Stimulated activated CD8-positive, alpha-beta memory T cell treated with anti-CD3 and anti-CD28 coated beads, Interleukin-7, amount 100 ng/mL, for 48 hours (primary cell): ENCODE measurements around the gene SHOC2.

Experiments
- DNase-seq, 2 donors: peaks; one replicate each; pipeline ENCODE4 v3.0.0-alpha.2; 2020; ENCODE audit warnings: low read depth in 1 of 2; ENCODE audit errors: extremely low read depth in 1 of 2

Gene SHOC2

GRCh38 chr10:110979611-110980010 lies 60.2 kb downstream of the SHOC2 start:
- DNase-seq, result no peak

GRCh38 chr10:110980807-110981206 lies 61.4 kb downstream of the SHOC2 start:
- DNase-seq, result no peak

DNA sequence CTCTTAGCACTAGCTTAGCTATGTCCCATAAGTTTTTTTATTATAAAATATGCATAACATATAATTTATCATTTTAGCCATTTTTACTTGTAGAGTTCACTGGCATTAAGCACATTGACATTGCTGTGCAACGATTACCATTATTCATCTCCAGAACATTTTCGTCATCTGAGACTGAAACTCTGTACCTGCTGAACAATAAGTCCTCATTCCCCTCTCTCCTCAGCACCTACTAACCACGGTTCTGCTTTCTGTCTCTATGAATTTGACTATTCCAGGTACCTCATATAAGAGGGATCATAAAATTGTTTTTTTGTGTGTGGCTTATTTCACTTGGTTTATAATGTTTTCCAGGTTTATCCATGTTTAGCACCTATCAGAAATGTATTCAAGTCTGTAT lies 64.1 kb downstream of the SHOC2 start:
- no peak for DNase-seq

GRCh38 chr10:110985497-110986275 lies 66.3 kb downstream of the SHOC2 start:
- DNase-seq, result no peak

DNA sequence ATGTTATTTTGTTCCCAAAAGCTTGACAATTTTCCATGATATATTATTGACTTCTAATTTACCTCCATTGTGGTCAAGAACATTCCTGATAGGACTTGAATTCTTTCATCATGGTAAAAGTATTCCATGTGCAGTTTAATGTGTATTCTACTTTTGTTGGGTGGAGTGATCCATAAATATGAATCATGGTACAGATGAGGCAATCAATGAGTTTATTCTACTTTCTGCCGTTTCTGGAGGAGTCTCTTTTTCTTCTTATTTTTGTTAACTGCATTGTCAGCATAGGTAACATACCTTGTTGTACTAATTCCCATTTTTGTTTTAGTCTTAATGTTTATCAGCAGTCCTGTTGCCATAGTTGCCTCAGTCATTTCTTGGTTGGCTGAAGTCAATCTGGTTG lies 69.6 kb downstream of the SHOC2 start:
- no peak for DNase-seq

- no peak for DNase-seq
Measured at GRCh38 chr10:110992006-110992800, 72.8 kb downstream of the SHOC2 start.

DNA sequence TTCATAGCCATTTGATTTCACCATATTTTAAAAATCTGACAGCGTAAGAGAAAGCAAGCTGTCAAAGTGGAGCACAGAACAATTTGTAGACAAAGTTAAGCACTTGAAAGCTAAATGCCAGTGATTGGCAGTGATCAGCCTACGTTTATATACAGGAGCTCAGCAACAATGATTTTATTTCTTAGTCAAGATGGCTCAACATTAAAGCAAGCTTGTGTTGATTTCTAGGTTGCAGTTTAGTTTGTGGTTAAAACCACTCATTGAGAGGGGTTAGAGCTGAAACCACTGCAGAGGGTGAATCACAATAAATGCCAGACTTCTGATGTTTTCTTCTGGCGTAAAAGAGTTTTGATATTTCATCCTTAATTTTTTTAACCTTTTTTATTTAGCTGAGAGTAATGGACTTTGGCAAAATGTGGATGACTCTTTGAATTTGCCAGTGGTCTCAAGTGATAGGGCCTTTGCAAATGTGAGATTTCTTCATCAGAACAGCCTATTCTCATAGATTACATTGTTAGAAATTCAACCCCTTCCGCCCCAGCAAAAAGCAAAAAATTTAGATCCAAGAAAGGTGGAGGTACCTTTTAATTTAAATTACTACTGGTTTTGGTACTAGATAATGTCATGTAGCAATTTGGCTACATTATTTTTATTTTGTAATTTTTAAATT lies 73.8 kb downstream of the SHOC2 start:
- no peak for DNase-seq

DNA sequence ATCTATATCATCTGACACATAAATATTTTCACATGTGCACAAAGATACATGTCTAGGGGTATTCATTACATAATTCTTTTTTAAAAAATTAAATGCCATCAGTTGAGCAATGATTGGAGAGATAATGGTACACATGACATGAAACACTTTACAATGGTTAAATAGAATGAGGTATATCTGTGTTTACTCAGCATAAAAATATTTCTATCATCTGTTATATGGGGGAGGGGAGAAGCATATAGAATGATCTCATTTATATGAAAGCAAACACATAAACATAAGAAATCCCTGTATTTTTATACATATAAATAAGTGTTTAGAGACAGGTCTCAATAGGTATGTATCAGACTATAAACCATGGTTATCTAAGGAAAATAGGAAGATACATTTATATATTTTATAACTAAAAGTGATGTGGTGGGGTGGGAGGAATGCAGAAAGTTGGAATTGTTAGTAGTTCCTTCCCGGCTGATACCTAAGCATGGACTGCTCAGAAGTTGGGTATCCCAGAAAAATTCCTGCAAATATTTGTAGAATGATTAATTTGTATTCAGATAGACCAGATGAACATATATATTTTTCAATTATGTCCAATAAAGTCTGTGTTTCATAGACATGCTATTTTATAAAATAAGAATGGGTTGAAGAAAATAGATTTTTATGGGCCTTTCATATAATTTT lies 75.1 kb downstream of the SHOC2 start:
- DNase-seq, result no peak

DNA sequence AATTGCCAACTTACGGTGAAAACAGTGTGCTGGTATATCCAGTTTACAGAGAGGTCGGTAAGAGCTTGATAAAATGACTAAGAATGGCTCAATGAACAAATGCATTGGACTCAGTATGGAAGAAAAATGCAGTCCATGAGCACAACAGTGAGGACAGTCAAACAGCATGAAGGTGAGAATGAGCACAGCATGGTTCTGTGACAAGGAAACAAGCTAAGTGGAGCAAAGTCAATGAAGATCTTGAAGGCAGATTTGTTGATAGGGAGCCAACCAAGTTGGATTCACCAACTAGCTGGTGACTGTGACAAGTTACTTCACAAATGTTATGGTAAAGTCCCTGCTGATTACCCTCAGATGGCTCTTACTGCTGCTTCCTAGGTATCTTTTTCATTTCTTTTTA lies 75.9 kb downstream of the SHOC2 start:
- DNase-seq, result no peak

GRCh38 chr10:110996256-110996655 lies 76.9 kb downstream of the SHOC2 start:
- DNase-seq, result no peak

DNA sequence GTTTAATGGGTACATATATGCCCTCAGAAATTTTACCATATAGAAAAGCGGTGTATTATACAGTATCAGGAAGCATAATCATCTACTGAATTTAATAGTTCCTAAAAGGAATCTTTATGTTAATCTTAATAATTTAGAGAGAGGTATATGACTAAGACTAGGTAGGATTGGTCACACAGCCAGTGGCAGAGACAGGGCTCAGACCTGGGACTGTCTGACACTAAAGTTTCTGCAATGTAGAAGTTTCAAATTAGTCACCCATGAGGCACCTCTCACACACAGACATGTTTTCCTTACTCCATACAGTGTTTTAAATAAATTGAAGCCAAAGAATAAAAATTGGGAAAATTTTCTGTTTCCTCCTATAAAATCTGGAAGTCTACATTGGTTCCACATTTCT lies 84.6 kb downstream of the SHOC2 start:
- DNase-seq, result no peak

DNA sequence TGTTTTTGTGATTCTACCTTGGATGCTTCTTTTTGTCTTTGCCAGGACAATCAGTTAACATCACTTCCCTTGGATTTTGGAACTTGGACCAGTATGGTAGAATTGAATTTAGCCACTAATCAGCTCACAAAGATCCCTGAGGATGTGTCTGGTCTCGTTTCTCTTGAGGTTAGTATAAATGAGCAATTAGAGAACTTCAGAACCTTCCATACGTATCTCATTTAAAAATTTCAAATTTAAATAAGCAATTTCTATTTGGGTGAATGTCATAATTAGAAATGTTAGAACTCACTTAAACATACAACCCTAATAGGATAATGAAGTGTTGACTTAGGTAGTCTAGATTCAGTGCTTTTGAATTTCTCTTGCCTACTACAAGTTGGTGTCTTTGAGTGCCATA lies 88.1 kb downstream of the SHOC2 start:
- no peak for DNase-seq

- no peak for DNase-seq
Measured at GRCh38 chr10:111015181-111015580, 95.8 kb downstream of the SHOC2 start.

- DNase-seq, result no peak
Measured at GRCh38 chr10:111017098-111017497, 97.7 kb downstream of the SHOC2 start.

DNA sequence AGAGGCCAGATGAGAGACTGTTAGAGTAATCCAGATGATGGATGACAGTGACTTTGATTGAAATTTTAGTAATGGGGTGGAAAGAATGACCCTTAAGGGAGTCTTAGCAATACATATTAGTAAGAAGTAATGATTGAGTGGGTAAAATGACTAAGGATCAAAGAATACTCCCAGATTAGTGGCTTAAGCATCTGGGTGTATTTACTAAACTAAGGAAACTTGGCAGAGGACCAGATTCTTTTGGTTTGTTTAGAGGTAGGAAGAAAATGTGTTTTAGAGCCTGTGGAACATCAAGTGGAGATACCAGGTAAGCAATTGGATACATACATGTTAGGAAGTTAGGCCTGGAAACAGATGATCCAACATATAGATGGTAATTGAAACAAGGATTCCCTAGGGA lies 98.6 kb downstream of the SHOC2 start:
- DNase-seq, result no peak

DNA sequence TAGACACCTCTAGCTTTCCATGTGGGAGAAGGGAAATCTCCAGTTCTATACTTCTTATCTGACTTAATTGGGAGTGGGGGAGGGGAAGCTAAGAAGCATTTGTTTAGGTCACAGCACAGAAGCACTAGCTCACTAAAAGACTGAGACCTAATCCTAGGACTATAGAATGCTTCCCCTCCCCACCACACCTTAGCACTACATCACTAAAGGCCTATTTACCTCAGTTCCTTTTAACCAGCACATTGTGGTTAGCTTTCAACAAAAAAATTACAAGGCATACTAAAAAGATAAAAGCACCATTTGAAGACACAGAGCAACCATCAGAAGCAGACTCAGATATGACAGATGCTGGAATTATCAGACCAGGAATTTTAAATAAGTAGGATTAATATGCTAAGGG lies 103.7 kb downstream of the SHOC2 start:
- no peak for DNase-seq

DNA sequence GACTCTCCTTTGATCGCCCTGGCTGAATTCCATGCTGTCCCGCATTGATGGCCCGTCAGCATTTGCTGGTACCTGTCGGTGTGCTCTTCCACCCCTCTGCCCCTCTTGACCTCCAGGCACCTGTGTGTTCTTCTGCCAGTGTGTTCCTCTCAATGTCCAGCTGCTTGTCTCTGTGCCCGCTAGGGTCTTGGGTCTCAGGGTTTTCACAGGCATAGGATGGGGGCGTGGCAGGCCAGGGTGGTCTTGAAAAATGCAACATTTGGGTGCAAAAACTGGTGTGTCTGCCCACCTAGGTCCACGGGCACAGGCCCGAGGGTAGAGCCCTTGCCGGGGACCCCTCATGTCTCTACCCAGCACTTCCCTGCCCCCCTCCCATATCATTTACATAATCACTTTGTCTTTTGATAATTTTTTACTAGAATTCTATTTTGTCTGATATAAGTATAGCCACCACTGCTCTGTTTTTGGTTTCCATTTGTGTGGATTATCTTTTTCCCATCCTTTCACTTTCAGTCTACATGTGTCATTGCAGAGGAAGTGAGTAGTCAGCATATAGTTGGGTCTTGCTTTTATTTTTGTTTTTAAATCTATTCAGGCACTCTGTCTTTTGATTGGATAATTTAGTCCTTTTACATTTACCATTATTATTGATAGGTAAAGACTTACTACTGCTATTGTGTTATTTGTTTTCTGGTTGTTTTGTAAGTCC lies 110.8 kb downstream of the SHOC2 start:
- DNase-seq, result no peak

GRCh38 chr10:111034598-111035310 lies 115.3 kb downstream of the SHOC2 start:
- DNase-seq, result no peak

DNA sequence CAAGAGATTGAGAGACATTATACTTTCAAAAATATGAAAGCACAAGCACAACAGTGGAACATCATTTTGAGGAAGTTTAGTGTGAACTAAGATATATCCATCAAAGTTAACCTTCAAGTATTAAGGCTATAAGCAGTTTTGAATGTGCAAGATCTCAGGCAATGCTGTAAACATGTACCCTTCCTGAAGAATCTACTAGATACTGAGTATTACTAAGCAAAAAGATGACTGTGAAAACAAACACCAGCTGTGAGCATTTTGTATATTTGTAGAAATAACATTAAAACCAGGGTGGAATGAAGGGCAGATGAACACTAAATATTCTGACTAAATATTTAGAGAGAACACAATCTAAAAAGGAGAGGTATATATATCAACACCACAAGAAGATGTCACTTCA lies 116.1 kb downstream of the SHOC2 start:
- DNase-seq, result no peak

GRCh38 chr10:111037858-111038257 lies 118.5 kb downstream of the SHOC2 start:
- no peak for DNase-seq
